ENCODE measurements around the gene CASTOR1.

The CASTOR1 gene

DNA sequence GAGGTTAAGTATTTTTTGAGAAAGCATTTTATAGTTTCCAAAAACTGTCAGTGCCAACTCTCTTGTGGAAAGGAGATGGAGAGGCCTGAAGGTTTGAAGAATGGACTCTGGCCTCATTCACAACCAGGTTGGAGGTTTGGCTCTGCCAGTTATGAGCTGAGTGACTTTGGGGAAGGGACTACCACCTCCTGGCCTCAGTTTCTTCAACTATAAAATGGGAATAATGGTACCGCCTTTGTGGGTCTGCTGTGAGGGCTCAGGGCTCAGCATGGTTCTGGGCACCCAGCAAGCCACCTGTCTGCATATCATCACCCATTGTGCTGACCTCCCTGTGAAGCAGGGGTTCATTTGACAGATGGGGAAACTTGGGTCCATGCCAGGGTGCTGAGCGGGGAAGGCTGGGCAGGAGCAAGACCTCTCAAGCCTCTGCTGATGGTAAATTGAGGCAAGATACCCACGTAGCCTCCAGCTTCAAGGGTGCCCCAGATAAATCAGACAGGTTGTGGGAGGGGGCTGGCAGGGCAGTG lies 39.2 kb downstream of the CASTOR1 start:
- H3K4me3 ChIP-seq (ENCODE audit: low read depth, low read length), result no peak overlapping the region
- DNase-seq (ENCODE audit: low read depth), result no peak
- TF ChIP-seq, protein P1, sequence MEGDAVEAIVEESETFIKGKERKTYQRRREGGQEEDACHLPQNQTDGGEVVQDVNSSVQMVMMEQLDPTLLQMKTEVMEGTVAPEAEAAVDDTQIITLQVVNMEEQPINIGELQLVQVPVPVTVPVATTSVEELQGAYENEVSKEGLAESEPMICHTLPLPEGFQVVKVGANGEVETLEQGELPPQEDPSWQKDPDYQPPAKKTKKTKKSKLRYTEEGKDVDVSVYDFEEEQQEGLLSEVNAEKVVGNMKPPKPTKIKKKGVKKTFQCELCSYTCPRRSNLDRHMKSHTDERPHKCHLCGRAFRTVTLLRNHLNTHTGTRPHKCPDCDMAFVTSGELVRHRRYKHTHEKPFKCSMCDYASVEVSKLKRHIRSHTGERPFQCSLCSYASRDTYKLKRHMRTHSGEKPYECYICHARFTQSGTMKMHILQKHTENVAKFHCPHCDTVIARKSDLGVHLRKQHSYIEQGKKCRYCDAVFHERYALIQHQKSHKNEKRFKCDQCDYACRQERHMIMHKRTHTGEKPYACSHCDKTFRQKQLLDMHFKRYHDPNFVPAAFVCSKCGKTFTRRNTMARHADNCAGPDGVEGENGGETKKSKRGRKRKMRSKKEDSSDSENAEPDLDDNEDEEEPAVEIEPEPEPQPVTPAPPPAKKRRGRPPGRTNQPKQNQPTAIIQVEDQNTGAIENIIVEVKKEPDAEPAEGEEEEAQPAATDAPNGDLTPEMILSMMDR (IDR thresholded peaks at IDR 0.05; ENCODE audit: low read depth, low read length, missing control alignments), result no peak

DNA sequence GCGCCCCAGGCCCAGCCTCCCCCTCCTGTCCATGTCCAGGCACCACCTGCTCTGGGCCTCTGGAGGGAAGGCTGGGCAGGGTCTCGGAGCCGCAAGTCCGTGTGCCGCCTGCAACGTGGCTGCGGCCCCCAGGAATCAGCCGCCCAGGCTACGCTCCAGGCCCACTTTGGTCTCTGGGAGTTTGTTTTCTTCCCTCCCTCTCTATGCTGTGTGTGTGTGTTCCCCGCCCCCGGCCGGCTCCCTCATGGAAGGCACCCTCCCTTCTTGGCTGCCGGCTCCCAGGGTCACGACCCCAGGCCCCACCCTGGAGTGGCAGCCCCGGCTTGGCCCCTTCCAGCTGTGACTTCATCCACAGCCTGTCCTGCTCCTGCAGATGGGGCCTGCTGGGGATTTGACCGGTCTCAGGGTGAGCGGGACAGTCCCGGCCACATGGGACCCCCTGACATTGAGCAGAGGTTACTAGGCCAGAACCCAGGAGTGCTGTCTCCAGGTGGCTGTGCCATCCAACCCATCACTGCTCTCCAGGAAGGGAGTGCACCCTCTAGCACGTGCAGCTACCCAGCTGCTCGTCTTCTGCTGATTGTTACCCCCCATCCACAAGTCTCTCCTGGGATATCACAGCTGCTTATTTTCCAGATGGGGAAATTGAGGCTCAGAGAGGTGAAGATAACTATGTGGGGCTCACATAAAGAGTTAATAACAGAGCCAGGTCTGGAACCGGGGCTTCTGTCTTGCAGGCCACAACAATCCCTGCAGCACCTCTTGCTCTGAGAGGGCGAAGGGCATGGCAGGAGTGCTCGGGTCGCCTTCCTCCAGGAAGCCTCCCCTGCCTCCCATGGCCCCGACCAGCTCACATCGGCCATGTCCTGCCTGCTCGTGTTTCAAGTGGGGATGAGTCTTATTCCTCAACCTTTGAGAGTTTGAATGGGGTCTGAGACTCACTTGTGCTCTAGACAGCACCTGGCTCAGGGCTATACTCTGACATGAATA lies 40.0 kb downstream of the CASTOR1 start:
- DNase-seq (ENCODE audit: low read depth), result no peak
- TF ChIP-seq, protein P1 (IDR thresholded peaks at IDR 0.05; ENCODE audit: low read depth, low read length, missing control alignments), result no peak
- H3K4me3 ChIP-seq (ENCODE audit: low read depth, low read length), result no peak overlapping the region

DNA sequence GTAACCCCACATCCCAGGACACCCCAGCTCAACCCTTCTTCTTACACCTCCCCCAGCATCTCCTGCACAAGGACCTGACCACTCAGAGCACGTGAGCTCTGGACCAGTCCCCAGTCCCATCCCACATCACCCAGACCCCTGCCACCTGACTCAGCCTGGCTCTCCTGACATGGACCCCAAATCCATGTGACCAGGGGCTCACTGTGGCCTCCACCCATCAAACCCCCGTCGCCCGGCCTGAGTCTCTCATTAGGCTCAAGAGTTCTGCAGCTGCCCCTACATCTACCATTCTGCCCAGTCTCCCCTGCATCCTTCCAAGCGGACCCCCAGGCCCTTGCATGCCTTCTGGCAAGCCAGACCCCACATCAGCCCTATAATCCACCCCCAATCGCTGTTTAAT lies 40.8 kb downstream of the CASTOR1 start:
- no peak for DNase-seq (ENCODE audit: low read depth)
- TF ChIP-seq, protein P1 (IDR thresholded peaks at IDR 0.05; ENCODE audit: low read depth, low read length, missing control alignments), result no peak
- no peak overlapping the region for H3K4me3 ChIP-seq (ENCODE audit: low read depth, low read length)

DNA sequence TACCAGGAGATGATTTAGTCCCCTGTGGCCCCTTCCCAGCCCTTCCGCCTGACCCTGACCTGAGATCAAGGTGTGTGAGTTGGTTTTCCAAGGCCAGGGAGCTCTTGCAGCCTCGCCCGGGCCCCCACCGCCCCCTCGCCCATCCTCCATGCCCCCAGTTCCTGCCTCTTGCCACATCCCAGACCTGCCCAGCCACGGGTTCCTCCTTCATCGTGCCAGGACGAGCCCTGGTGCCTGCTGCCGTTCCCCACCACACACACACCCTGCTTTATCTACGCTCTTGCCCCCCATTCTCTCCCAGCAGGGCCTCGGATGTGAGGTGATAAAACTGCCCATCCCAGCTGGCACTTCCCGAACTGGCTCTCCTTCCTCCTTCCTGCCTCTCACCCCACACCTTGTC lies 41.3 kb downstream of the CASTOR1 start:
- DNase-seq (ENCODE audit: low read depth), result no peak
- TF ChIP-seq, protein P1 (IDR thresholded peaks at IDR 0.05; ENCODE audit: low read depth, low read length, missing control alignments), result no peak
- no peak overlapping the region for H3K4me3 ChIP-seq (ENCODE audit: low read depth, low read length)

DNA sequence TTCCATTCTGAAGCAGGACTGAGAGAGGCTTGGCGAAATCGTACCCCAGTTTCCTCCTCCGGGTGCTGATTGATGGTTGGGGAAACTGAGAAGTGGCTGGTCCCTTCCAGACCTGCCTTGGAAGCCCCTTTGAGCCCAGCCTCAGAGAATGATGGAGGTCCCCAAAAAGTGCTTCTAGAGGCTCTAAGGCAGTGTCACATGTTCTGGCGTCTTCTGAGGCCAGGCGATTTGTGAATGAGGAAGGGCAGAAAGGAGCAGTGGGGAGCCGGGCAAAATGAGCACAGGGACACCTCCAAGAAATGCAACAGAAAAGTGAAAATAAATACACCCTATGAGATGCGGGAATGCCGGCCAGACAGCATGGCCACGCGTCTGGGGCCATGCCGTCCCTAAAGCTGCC lies 41.7 kb downstream of the CASTOR1 start:
- no peak overlapping the region for H3K4me3 ChIP-seq (ENCODE audit: low read depth, low read length)
- TF ChIP-seq, protein P1 (IDR thresholded peaks at IDR 0.05; ENCODE audit: low read depth, low read length, missing control alignments), result no peak
- DNase-seq (ENCODE audit: low read depth), result no peak

DNA sequence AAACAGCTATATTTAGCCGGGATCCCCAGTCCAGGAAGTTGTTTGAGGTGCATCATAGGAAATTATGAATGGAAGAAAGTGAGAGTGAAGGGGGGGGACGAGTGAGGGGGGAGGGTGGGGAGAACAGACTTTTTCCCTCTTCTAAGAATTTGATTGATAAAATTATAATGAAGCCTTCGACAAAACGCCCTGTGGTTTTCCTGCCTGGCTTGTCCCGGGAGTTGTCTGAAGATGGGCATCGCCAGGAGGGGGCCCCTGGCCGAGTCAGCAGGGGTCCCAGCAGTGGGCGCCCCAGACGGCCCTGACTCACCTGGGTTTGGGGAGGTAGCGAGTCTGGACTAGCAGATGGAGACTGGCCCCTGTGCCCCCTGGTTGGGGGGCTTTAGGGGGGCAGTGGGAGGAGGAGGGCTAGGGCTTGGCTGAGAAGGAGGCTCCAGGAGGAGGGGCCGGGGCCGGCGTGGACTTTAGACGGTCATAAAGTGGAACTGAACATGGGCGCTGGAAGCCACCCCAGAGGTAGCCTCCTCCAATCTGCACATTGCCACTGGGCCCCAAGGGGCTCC lies 42.4 kb downstream of the CASTOR1 start:
- DNase-seq (ENCODE audit: low read depth), result no peak
- TF ChIP-seq, protein P1 (IDR thresholded peaks at IDR 0.05; ENCODE audit: low read depth, low read length, missing control alignments), result no peak
- H3K4me3 ChIP-seq (ENCODE audit: low read depth, low read length), result peak overlapping the region; percentile 48; the same call in 1 of the 2 replicates

All from GM12864 (cell line).